Parathyroid adenoma (tissue), 2 donors: ENCODE results near the gene USP36.

Experiments used
- H2AFZ ChIP-seq: fragments of 300-600 bp; sonication (generic); one replicate; pipeline ENCODE4 v1.7.0; 2017; ENCODE audit warnings: antibody characterized with exemption, mild to moderate bottlenecking
- H3K27ac ChIP-seq: fragments of 300-600 bp; sonication (generic); one replicate; pipeline ENCODE4 v1.7.0; 2017
- H3K27me3 ChIP-seq: fragments of 300-600 bp; sonication (generic); one replicate; pipeline ENCODE4 v1.7.0; 2017; ENCODE audit warnings: low read length; ENCODE audit not compliant: control insufficient read depth, insufficient read depth
- H3K36me3 ChIP-seq: fragments of 300-600 bp; sonication (generic); one replicate; pipeline ENCODE4 v1.7.0; 2017; ENCODE audit warnings: low read length; ENCODE audit not compliant: control insufficient read depth, insufficient read depth
- H3K4me1 ChIP-seq: fragments of 300-600 bp; sonication (generic); one replicate; pipeline ENCODE4 v1.7.0; 2017; ENCODE audit warnings: control low read depth
- H3K4me2 ChIP-seq: fragments of 300-600 bp; sonication (generic); one replicate; pipeline ENCODE4 v1.7.0; 2017; ENCODE audit warnings: low read length
- H3K4me3 ChIP-seq: fragments of 300-600 bp; sonication (generic); one replicate; pipeline ENCODE4 v1.7.0; 2017; ENCODE audit warnings: low read depth, low read length
- H3K79me2 ChIP-seq: fragments of 300-600 bp; sonication (generic); one replicate; pipeline ENCODE4 v1.7.0; 2017; ENCODE audit warnings: control low read depth
- H3K9ac ChIP-seq: fragments of 300-600 bp; sonication (generic); one replicate; pipeline ENCODE4 v1.7.0; 2017; ENCODE audit warnings: mild to moderate bottlenecking
- H3K9me3 ChIP-seq: fragments of 300-600 bp; sonication (generic); one replicate; pipeline ENCODE4 v1.7.0; 2017; ENCODE audit warnings: low read length; ENCODE audit not compliant: control insufficient read depth
- TF ChIP-seq, protein P1 (sequence below): fragments of 300-600 bp; sonication (generic); IDR thresholded peaks from one replicate; pipeline ENCODE4 v1.7.0; 2017; ENCODE audit warnings: antibody characterized with exemption, mild to moderate bottlenecking
- donor health status: primary hyperparathyroidism.

USP36 gene

DNA sequence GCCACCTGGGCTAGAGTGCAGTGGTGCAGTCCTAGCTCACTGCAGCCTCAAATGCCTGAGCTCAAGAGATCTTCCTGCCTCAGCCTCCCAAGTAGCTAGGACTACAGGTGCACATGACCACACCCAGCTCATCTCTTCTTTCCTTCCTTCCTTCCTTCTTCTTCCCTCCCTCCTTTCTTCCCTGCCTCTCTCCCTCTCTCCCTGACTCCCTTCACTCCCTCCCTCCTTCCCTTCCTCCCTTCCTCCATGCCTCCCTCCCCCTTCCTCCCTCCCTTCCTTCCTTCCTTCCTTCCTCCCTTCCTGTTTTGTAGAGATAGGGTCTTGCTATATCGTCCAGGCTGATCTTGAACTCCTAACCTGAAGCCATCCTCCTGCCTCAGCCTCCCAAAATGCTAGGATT lies 23.5 kb upstream of the USP36 start:
- no peaks in the 10 kb centered on the region for H3K4me1 ChIP-seq
- no peak overlapping the region for H3K27ac ChIP-seq
- H3K36me3 ChIP-seq, result no peaks in the 10 kb centered on the region
- H3K9me3 ChIP-seq, result no peaks in the 10 kb centered on the region
- H3K4me2 ChIP-seq, result no peak overlapping the region
- no peaks in the 10 kb centered on the region for H3K79me2 ChIP-seq
- no peaks in the 10 kb centered on the region for H3K27me3 ChIP-seq
- no peak overlapping the region for H2AFZ ChIP-seq
- H3K9ac ChIP-seq, result no peak overlapping the region
- H3K4me3 ChIP-seq, result no peak overlapping the region
- TF ChIP-seq, protein P1, sequence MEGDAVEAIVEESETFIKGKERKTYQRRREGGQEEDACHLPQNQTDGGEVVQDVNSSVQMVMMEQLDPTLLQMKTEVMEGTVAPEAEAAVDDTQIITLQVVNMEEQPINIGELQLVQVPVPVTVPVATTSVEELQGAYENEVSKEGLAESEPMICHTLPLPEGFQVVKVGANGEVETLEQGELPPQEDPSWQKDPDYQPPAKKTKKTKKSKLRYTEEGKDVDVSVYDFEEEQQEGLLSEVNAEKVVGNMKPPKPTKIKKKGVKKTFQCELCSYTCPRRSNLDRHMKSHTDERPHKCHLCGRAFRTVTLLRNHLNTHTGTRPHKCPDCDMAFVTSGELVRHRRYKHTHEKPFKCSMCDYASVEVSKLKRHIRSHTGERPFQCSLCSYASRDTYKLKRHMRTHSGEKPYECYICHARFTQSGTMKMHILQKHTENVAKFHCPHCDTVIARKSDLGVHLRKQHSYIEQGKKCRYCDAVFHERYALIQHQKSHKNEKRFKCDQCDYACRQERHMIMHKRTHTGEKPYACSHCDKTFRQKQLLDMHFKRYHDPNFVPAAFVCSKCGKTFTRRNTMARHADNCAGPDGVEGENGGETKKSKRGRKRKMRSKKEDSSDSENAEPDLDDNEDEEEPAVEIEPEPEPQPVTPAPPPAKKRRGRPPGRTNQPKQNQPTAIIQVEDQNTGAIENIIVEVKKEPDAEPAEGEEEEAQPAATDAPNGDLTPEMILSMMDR, result no peak

DNA sequence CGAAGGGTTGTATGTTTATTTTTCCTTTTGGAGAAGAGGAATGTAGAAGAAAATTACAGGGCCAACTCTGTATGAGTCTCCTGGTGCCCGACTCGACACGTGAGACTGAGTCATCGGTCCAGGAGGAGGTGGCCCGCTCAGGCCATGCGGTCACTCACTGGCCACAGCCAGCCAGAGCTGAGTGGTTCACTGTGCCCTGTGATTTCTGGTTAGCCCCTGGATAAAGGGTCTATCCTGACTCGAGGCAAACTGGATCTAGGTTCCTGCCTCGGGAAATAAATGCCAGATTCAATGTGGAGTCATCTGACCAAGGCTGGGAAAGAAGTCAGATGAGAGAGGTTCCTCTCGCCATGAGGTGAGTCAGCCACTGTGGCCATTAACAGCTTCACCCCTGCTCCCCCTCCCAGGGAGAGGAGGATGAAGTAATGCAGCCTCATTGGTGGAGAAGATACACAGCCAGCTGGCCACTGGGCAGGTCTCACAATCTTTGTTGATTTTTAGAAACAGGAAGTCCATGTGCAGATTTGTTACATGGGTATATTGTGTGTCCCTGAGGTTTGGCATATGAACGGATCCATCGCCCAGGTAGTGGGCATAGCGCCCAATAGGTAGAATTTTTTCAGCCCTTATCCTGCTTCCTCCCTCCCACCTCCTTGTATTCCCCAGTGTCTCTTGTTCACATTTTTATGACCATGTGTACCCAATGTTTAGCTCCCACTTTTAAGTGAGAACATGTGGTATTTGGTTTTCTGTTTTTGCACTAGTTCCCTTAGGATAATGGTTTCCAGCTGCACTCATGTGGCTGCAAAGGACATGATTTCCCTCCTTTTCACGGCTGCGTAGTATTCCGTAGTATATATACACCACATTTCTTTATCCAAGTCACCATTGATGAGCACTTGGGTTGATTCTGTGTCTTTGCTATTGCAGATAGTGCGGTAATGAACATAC lies 21.7 kb upstream of the USP36 start:
- Histone ChIP-seq H3K4me1 (no peaks in the 10 kb centered on the region), H3K4me3 (no peak overlapping the region), H3K79me2 (no peaks in the 10 kb centered on the region), H3K36me3 (no peaks in the 10 kb centered on the region), H3K27me3 (no peaks in the 10 kb centered on the region), H3K9me3 (no peaks in the 10 kb centered on the region), H3K4me2 (no peak overlapping the region), H3K9ac (no peak overlapping the region), H3K27ac (no peak overlapping the region), H2AFZ (no peak overlapping the region)
- TF ChIP-seq, protein P1, result no peak

DNA sequence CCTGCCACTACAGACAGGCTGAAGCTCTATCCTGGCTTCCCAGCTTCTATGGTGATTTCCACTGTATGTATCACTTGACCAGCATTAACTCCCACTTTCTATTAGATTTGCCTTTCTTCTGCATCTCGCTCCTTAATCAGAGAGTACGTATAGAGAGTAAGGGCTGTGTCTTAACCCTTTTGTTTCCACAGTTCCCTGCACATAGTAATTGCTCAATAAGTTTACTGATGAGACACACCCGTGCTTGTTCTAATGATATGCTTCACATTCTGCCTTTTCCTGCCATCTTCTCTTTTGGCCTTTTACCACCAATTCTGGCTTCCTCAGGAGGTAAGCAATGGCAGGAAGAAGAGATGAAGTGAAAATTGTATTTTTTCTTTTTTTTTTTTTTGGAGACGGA lies 20.6 kb upstream of the USP36 start:
- Histone ChIP-seq H3K4me2 (no peak overlapping the region), H3K79me2 (no peaks in the 10 kb centered on the region), H3K36me3 (no peaks in the 10 kb centered on the region), H3K27ac (no peak overlapping the region), H2AFZ (no peak overlapping the region), H3K4me3 (no peak overlapping the region), H3K9ac (no peak overlapping the region), H3K27me3 (no peaks in the 10 kb centered on the region), H3K9me3 (no peaks in the 10 kb centered on the region), H3K4me1 (no peaks in the 10 kb centered on the region)
- TF ChIP-seq, protein P1, result no peak

DNA sequence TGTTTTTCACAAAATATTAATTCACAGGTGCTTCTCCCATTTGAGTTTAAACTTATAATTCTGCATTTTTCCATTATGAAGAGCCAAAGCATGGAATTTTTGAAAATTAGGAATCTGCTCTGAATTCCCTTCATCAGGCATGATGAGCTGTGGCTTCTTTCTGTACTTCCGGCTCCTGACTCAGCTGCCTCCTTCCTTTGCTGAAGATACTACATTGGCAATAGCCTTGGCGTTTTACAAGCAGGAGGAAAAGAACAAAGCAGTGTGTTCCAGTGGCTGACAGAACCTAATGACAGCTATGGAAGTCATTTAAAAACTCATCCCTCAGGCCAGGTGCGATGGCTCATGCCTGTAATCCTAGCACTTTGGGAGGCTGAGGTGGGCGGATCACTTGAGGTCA lies 18.4 kb upstream of the USP36 start:
- Histone ChIP-seq H3K4me3 (no peak overlapping the region), H3K9me3 (no peaks in the 10 kb centered on the region), H3K4me1 (no peaks in the 10 kb centered on the region), H3K36me3 (no peaks in the 10 kb centered on the region), H3K4me2 (no peak overlapping the region), H3K27me3 (no peaks in the 10 kb centered on the region), H3K9ac (no peak overlapping the region), H2AFZ (no peak overlapping the region), H3K27ac (no peak overlapping the region), H3K79me2 (no peaks in the 10 kb centered on the region)
- TF ChIP-seq, protein P1, result no peak

DNA sequence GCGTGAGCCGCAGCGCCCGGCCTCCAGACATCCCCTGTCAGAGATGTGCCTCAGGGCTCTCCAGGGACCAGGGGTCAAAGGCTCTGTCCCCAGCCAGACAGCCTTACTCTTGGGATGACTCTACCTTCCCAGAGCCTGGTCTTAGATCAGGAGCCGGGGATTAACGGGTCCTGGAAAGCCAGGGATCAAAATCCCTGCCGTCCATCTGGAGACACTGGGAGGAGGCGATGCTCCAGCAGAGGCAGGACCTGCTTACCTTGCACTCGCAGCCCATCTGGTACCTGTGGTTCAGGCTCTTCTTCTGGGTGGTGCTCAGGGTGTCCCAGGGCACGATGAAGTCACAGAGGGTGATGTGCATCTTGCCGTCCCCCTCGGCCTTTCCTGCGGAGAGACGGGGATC lies 16.7 kb upstream of the USP36 start:
- H3K27me3 ChIP-seq, result no peaks in the 10 kb centered on the region

More for the DNA sequence above, 16.7 kb upstream of the USP36 start:
- no peak overlapping the region for H3K27ac ChIP-seq
- no peaks in the 10 kb centered on the region for H3K4me1 ChIP-seq
- no peak overlapping the region for H2AFZ ChIP-seq
- H3K9ac ChIP-seq, result no peak overlapping the region
- no peaks in the 10 kb centered on the region for H3K36me3 ChIP-seq
- TF ChIP-seq, protein P1, result no peak
- no peaks in the 10 kb centered on the region for H3K9me3 ChIP-seq
- no peaks in the 10 kb centered on the region for H3K79me2 ChIP-seq
- H3K4me3 ChIP-seq, result no peak overlapping the region
- no peak overlapping the region for H3K4me2 ChIP-seq
